Retina (tissue), 1 donor: ENCODE results near the gene CDH23.

Experiments used
- DNase-seq: peaks from one replicate; pipeline ENCODE4 v3.0.0-alpha.2; 2016

CDH23 gene

GRCh38 chr10:71492872-71493271 is 96.2 kb downstream of the CDH23 start:
- no peak for DNase-seq

- DNase-seq: no peak
Observed at GRCh38 chr10:71493741-71494140, 97.0 kb downstream of the CDH23 start.

GRCh38 chr10:71494476-71494875 is 97.8 kb downstream of the CDH23 start:
- DNase-seq: no peak

- DNase-seq: no peak
Observed at GRCh38 chr10:71494980-71495381, 98.3 kb downstream of the CDH23 start.

GRCh38 chr10:71496927-71497762 is 100.4 kb downstream of the CDH23 start:
- no peak for DNase-seq

GRCh38 chr10:71497763-71498326 is 101.1 kb downstream of the CDH23 start:
- no peak for DNase-seq

GRCh38 chr10:71501402-71501801 is 104.7 kb downstream of the CDH23 start:
- DNase-seq: no peak

GRCh38 chr10:71502190-71502589 is 105.5 kb downstream of the CDH23 start:
- no peak for DNase-seq

- DNase-seq: no peak
Observed at GRCh38 chr10:71502851-71503250, 106.1 kb downstream of the CDH23 start.

- DNase-seq: no peak
Observed at GRCh38 chr10:71504168-71504567, 107.4 kb downstream of the CDH23 start.

GRCh38 chr10:71504570-71504969 is 107.8 kb downstream of the CDH23 start:
- no peak for DNase-seq

GRCh38 chr10:71505862-71506261 is 109.1 kb downstream of the CDH23 start:
- no peak for DNase-seq

GRCh38 chr10:71509444-71509843 is 112.7 kb downstream of the CDH23 start:
- DNase-seq: no peak

GRCh38 chr10:71511206-71511605 is 114.5 kb downstream of the CDH23 start:
- no peak for DNase-seq

- DNase-seq: no peak
Observed at GRCh38 chr10:71512312-71512711, 115.6 kb downstream of the CDH23 start.

- peak; percentile 24 for DNase-seq
Observed at GRCh38 chr10:71512761-71513539, 116.2 kb downstream of the CDH23 start.

- DNase-seq: no peak
Observed at GRCh38 chr10:71513540-71513853, 116.8 kb downstream of the CDH23 start.

GRCh38 chr10:71513936-71514335 is 117.2 kb downstream of the CDH23 start:
- DNase-seq: no peak

- no peak for DNase-seq
Observed at GRCh38 chr10:71515531-71516172, 118.9 kb downstream of the CDH23 start.

GRCh38 chr10:71516890-71517289 is 120.2 kb downstream of the CDH23 start:
- peak; percentile 55 for DNase-seq

- peak; percentile 54 for DNase-seq
Observed at GRCh38 chr10:71517298-71518169, 120.8 kb downstream of the CDH23 start.

GRCh38 chr10:71520042-71520441 is 123.3 kb downstream of the CDH23 start:
- no peak for DNase-seq
